ENCODE data around the gene AIDA.
"Not testable (repeated sequence)": the region's sequence is repeated elsewhere in the genome, so short reads cannot be mapped to it uniquely, and the experiment has no call there.

DNA sequence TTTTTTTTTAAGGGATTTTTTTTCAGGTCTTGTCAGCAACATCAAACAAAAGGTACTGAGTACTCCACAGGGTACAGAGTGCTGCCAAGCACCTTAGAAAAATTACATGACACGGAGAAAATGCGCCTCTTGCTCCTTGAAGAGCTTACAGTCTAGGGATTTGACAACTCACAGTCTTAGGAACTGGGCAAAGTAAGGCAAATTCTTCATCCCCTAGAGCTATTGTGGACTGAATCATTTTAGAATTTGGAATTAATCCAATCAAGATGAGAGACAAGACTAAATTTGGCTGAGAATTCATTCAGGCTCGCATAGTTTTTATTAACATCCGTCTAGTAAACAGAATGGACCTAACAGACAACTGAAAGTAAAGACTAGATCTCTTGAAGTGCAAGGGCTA lies 44.1 kb downstream of the AIDA start:
- not testable (repeated sequence) for TF ChIP-seq POLR2A, CTCF (IDR thresholded peaks at IDR 0.05)
